ENCODE measurements around the gene FGF4.

Gene FGF4, protein sequence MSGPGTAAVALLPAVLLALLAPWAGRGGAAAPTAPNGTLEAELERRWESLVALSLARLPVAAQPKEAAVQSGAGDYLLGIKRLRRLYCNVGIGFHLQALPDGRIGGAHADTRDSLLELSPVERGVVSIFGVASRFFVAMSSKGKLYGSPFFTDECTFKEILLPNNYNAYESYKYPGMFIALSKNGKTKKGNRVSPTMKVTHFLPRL

DNA sequence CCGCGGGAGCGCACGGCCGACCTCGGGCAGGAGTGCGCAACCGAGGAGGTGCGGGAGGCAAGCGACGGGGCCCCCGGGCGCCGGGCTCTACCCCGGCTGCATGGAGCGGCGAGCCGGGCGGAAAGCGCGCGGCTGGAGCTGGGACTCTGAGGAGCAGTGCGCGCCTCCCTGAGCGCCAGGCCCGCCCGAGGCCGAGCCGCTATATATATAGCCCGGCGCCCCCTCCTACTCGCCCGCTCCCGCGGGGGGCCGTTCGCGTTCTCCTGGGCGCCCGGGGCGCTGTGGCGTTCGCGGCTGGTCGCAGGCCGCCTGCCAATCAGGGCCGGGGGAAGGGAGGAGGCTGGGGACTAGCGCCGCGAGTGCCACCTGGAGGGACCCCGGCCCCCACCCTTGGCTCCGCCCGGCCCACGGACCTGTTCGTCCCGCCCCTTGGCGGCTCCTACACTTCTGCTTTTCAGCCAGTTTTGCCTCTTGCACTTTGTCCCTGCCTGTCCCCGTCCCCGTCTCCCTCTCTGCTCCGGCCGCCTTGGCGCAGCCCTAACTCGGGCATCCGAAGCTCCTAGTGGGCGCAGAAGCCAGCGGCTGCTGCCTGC, at the start of gene FGF4:
FGF4 (minus strand) TSS at position 179 of the 593 bp plus-strand sequence. CDS start 257 bp downstream, outside the sequence.
- no peak for DNase-seq

DNA sequence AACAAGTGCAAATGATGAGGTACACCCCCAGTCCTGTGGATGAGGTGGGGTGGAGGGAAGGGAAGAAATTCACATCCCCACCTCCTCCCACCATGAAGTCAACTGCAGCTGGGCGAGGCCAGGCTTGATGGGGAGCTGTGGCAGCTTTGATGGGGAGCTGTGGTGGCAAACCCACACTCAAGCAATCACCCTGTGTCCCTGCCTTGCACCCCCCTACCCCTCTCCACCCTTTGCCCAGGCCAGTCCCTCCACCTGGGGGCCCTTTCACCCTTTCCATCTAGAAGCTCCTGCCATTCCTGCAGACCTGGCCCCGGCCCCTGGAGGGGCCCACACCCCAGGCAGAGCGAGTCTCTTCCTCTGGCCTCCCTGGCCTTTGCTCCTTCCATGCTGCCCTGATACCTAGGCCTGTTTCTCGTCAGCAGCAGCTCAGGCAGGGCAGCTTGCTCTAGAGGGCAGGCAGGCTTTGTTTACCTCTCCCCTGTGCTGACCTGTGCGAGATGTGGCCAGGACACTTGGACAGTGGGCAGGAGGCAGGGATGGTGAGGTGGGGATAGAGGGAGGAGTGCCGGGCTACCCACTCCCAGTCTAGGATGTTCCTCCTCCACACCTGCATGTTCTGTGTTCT, 48.6 kb upstream of the FGF4 start:
- no peak for DNase-seq

DNA sequence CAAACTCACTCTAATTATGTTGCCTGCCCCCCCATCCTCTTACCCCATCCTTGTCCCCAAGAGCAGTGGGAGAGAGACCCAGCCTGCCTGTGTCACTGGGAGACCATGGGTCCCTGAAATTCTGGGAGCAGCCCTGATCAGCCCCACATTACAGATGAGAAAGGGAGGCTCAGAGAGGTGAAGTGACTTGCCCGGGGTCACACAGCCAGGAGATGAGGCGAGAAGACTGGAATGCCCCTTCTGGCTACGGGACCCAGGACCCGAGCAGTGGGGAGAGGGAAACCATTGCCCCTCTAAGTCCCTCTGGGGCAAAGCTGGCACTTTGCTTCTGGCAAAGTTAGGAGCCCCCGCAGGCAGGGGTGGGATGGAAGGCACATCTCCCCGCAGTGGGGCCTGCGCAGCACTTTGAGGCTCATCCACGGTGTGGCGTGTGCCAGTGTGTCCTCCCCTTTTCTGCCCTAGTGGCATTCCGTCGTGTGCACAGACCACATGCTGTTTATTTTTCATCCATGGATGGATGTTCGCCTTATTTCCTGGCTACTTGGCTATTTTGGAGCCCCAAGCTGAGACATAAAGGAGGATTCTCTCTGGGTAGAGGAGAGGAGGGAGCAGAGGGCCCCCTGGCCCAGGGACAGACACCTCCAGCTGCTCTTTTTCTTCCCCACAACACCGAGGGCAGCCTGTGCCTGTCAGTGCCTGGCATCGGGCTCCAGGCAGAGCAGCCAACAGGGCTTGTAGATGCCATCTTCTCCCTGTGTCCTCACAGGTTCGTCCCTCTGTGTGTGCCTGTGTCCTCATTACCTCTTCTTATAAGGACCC, 47.7 kb upstream of the FGF4 start:
- DNase-seq, result no peak

DNA sequence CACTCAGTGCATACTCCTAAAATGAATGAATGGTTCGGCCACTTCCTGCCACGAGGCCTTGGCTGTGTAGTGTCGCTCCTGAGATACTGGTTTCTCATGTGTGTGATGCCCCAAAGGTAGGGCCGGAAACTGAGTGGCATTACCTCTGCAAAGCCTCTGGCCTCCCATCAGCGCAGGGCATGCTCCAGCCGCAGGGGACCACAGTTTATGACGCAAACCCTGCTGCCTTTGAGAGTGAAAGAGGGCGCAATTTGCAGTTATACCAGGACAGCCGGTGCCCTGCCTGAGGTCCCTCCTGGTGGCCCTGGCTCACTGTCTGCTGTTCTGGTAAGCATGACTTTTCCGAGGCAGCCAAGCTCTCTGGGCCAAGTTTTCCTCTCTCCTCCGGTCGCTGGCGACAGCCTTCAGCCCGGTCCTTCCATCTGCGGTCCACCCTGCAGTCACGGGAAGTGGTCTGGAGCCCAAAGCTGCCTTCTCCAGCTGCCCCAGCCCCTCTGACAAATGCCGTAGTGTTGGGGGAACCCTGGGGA, 46.4 kb upstream of the FGF4 start:
- no peak for DNase-seq

DNA sequence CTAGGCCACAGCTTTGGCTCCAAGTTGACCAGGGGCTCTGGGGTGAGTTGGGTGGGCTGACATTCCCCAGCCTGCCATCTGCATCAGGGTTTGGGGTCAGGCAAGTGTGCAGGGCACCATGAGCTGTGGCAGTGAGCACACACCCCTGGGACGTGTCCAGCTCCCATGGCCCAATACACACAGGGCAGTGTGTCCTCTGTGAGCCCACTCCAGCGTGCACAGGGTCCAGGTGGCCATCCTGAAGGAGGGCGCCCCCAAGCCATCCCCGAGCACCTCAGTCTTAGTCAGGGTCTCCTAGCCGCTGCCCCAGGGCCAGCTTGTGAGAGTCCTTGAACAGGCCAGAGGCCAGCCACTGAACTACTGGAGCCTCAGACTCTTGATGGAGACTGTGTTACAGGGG, 45.3 kb upstream of the FGF4 start:
- DNase-seq, result no peak

DNA sequence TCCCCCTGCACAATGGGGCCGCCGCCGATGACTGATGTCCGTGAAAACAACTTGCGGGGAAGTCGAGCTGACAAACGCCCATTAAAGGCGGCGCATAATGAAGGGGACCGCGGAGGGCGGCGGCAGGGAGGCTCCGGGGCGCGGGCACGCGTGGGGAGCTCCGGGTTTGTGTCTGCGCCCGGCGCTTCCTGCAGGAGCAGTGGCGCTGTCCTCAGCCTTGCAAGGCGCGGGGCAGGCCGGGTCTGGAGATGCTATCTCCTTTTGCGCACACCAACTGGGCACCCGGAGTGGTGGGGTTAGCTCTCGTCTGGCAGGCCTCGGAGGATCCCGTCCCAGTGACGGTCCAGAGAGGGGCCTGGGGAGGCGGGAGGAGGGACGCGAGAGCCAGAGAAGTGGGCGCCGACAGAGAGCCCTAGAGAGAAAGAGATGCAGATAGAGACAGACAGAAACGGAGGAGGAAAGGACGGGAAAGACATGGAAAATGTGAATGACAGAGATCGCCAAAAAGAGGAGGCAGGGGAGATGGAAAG, 44.5 kb upstream of the FGF4 start:
- no peak for DNase-seq

DNA sequence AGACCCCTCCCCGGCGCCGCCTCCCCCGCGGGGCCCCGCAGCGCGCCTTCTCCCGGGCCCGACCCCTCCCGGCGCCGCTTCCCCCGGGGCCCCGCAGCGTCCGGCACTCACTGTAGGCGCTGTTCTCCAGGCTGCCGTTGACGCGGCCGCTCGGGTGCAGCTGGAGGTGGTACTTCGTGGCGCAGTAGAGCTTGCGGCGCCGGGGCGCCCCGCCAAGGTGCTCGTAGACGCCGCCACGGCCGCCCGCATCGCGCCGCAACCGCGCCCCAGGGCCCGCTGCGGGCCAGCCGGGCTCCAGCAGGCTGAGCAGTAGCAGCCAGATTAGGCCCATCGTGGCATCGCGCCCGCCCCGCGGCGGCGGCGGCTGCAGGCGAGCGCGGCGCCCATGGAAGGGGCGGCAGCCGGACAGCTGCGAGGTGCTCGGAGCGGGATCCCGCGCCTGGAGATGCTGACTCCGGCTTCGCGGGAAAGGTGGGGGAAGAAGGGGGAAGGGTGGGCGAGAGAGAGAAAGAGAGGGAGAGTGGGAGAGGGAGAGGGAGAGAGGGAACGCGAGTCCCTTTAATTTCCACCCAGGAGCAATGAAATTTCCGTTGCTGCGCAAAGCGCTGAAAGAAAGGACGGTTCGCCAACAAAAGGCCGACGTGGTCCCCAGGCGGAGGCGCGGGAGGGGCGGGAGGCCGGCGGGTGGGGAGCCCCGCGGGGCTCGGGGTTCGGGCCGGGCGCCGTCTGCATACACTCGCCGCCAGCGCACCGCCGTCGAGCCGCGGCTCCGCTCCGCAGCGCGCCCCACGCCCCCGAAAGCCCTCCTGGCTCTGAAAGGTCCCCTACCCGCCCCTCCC, 43.7 kb upstream of the FGF4 start, which contains the start of gene FGF3:
FGF3 (minus strand) TSS at position 814 of the 839 bp plus-strand sequence; CDS start at position 331, 483 bp downstream.
- DNase-seq, result no peak

DNA sequence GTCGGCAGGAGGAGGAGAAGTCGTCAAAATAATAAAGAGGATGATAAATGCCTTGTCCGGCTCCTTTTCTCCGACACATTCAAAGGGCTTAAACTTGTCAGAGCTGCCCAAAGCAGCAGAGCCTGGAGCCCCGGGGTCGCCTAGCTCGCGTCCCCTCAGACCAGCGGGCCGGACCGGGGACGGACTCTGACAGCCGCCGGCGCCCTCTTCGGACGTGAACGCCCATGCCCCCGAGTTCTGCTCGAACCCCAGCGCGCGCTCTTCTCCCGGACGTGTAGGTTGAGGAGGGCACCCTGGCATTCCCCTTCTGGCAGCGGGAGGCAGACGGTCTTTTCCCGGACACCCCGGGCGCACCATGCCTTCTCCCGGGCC, 43.1 kb upstream of the FGF4 start:
- DNase-seq, result no peak

DNA sequence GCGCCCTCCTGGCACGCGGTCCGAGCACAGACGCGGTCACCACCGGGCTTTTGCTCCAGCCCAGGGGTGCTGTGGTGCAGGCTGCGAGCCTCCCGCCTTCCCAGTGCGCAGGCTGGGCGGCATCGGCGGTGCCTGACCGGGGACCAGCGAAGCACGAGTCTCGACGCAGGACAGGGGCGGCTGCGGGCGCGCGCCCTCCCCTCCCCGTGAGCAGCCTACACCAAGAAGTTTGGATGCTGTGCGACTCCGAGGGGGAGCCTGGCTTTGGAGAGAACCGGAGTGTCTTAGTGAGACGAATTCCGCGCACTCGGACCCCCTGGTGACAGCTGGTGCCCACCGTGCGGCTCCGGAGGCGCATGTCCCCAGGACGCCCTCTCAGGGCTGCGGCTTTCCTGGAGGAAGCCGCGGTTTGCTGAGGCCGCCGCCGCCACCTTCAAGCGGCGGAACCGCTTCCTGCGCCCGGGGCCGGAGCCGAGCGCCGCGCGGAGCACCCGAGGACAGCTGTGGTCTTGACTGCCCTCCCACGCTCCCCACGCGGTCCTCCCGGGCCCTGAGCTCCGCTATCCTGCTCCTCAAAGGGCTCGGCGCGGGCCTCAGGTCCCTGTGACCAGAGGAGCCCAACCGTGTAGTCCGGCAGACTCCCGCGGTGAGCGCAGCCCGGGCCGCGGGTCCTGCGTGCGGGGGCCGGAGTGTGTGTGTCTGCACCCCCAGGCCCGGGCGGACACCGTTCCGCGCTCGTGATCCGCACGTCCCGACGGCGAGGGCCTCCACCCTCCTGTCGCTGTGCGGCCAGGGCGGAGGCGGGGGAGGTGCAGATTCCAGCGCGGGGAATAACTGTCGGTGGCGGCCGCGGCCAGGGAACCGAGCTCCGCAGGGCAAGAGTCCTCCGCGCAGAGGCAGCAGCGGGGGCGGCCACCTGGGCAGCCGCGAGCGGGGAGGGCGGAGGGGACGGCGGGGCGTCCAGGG, 42.4 kb upstream of the FGF4 start:
- no peak for DNase-seq

DNA sequence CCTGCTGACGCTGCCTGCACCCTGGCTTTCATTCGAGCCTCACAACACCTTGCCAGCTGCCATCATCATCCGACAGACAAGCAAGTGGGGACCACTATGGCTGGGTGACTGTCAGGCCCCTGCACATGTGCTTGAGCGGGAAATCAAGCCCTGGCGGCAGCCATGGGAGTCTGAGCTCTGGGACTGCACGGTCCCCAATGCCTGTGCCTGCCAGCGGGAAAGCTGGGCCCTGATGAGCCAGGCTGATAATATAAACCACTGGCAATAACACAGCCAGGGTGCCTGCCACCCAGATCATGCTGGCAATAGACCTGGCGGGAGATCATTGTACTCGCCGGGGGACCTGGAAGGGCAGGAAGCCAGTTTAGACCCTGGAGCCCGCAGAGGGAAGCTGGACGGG, 41.5 kb upstream of the FGF4 start:
- DNase-seq, result no peak

DNA sequence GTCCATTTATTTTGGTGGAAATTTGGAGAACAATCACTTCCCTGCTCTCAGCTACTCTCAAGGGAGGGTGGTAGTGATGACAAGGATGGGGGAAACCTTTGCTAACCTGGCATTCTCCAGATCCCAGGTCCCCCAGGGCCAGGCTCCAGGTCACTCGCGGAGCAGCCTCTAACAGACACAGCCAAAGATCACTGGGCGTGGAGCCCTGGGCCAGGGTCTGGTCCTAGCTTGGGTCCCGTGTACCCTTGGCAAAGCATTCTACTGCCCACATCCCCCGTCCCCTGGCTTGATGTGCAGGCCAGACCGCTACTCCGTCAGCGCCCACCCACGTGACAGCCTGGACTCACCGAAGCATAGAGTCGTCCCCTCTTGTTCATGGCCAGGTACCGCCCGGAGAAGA, 40.8 kb upstream of the FGF4 start:
- DNase-seq, result no peak

DNA sequence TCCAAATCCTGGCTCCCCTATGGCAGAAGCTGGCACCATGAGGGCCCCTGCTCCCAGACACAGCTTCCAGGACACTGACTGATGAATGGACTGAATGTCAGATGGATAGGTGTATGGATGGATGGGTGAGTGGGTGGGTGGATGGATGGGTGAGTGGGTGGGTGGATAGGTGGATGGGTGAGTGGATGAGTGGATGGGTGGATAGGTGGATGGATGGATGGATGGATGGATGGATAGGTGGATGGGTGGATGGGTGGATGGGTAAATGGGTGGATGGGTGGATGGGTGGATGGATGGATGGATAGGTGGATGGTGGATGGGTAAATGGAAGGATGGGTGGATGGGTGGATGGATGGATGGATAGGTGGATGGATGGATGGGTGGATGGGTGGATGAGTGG, 39.8 kb upstream of the FGF4 start:
- DNase-seq, result no peak

DNA sequence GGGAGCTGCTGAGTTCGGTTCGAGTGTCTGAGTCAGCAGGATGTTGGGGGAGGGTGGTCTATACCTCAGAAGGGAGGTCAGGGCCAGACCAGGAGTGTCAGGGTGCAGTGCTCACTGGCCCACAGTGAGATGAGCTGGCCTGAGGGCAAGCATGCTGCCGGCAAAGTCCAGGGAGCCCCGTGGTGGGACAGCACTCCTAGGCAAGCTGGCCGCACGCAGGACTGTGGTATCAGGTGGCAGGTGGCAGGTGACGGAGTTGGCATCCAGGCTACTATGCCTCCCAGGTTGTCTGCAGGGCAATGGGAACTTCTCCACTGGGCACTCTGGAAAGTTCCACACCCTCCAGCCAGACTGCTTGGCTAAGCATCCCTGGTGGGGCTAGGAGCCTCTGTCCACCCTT, 39.3 kb upstream of the FGF4 start:
- DNase-seq, result no peak

DNA sequence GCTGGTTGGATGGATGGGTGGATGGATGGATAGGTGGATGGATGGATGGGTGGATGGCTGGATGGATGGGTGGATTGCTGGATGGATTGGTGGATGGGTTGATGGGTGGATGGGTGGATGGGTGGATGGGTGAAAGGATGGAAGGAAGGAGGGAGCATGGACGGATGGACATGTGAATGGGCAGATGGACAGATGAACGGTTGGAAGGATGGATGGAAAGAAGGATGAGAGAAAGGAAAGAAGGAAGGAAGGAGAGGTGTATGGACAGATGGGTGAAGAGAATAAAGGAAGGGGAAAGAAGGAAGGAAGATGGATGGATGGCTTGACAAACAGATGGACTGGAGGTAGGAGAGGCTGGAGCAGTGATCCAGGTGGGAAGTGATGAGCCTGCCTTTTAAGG, 38.7 kb upstream of the FGF4 start:
- no peak for DNase-seq

DNA sequence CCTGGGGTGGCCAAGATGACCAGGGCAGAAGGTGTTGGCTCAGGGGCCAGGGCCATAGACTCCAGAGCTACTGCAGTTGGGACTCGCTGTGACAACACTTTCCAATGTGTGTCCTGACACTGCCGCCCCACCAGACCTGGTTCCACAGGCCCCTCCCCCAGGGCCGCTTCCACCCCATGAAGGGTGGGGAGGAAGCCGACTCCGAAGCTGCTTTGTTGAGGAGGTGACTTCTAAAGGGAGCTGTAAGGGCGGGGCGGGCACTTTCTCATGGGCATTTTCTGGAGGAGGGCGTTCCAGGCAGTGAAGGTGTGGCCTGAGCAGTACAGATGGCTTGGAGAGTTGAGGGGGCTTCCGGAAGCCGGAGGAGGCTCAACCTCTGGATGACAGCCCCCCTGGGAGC, 37.8 kb upstream of the FGF4 start:
- no peak for DNase-seq

DNA sequence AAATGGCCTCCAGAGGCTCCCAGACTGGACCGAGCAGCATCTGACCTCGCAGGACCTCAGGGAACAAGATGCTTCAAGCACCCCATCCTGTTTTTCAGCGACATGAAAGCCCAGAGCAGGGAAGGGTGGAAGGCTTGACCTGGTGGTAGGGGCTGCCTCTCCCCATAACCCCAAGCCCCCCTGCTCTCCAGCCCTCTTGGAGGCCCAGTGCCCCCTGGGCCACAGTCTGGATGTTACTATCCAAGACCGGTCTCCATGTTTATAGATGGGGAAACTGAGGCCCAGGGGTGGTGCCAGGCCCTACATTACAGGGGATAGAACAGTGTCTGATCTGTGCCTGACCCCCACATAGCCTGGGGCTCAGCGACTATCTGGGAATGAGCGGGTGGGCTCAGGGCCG, 37.1 kb upstream of the FGF4 start:
- DNase-seq, result no peak

DNA sequence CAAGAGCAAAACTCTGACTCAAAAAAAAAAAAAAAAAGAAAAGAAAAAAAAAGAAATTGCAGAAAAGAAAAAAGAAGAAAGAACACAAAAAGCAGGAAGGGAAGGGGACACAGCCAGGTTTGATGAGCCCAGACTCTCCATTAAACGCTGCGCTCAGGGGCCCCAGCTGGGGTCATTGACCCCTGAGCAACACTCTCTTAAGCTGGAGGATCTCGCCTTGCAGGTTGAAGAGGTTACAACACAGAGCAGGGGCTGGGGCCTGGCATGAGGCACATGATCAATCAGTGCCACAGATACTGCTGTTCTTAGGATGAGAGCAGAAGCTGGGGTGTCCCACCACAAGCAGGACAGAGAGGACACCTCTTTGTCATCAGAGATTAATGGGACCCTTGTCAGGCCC, 36.3 kb upstream of the FGF4 start:
- no peak for DNase-seq

DNA sequence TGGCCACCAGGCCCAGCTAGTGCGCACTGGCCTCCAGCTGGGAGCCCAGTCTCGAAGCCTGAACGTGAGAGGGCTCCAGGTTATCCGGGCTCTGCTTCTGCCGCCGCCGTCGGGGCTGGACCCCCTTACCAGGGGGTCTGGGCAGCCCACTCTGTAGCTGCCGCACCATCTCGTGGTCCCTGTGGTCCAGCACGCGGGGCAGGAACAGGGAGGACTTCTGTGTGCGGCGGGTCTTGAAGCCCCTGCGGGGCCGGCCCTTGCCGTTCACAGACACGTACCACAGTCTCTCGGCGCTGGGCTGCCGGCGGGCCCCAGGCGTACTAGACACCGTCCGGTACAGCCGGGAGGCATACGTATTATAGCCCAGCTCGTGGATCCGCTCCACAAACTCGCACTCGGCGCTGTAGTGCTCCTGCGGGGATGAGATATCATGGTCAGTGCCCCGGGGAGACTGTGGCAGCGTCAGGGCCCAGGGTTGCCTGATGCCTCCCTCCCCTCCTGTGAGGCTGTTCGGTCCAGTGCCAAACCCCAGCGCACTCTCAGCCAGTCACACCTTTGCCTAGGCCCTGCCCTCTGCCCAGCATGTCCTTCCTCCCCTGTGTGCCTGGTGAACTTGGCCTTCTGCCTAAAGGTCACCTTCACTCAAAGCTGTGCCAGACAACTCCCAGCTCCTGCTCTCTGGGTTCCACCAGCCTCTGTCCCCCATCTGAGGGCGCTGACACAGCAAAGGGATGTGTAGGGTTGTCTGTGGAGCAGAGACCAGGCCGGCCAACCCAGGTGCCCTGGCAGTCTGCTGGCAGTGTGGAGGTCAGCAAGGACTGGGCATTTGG, 35.4 kb upstream of the FGF4 start:
- no peak for DNase-seq

DNA sequence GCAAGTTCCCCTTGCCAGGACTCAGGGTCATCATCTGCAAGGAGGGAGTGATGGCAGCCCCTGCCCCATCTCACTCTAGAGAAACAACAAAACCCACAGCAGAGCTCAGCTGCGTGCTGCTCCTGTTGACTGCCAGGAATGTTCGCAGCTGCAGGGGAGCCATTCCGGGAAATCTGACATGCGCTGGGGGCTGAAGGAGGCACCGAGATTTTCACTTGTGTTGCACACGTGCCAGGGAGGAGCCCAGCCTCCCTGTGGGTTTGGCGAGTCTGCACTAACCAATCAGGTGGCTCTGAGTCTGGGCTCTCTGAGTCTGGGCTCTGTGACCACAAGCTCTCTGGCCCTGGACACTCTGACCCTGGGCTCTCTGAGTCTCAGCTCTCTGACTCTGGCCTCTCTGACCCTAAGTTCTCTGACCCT, 33.5 kb upstream of the FGF4 start:
- DNase-seq, result no peak

Measured in NCI-H1436 treated with DMSO at 0.1 percent for 48 hours (cell line).